DND-41 (cell line): Measurements from ENCODE around the gene PSG2.
"Not testable (repeated sequence)": the region's sequence is repeated elsewhere in the genome, so short reads cannot be mapped to it uniquely, and the experiment has no call there.

Source experiments
- EZH2 ChIP-seq: IDR thresholded peaks from 3 replicates; pipeline ENCODE4 v1.6.1; 2012; ENCODE audit warnings: borderline replicate concordance, low read depth, mild to moderate bottlenecking, moderate library complexity, low read length, inconsistent platforms; ENCODE audit not compliant: severe bottlenecking
- TF ChIP-seq, protein P1 (sequence below): IDR thresholded peaks from 2 replicates; pipeline ENCODE4 v1.5.1; 2012; ENCODE audit warnings: borderline replicate concordance, low read length, moderate library complexity, mild to moderate bottlenecking; ENCODE audit not compliant: poor library complexity, severe bottlenecking; ENCODE audit errors: extremely low read depth

DNA sequence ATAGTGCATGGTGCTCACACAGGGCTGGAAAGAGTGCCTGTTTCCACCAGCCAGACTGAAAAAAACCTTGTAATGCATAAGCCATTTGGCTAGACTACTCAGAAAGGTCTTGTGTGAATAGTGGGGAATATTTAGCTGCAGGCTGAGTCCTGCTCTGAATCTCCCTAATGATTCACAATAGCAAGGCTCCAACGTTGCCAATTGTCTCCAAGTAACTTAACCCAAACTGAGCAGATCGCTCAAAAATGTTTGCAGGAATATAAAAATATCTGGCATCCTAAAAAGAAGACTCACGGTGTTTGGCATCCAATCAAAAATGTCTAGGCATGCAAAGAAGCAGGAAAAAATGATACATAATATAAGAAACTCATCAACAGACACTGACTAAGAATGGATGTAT, 44.8 kb upstream of the PSG2 start:
- TF ChIP-seq, protein P1, sequence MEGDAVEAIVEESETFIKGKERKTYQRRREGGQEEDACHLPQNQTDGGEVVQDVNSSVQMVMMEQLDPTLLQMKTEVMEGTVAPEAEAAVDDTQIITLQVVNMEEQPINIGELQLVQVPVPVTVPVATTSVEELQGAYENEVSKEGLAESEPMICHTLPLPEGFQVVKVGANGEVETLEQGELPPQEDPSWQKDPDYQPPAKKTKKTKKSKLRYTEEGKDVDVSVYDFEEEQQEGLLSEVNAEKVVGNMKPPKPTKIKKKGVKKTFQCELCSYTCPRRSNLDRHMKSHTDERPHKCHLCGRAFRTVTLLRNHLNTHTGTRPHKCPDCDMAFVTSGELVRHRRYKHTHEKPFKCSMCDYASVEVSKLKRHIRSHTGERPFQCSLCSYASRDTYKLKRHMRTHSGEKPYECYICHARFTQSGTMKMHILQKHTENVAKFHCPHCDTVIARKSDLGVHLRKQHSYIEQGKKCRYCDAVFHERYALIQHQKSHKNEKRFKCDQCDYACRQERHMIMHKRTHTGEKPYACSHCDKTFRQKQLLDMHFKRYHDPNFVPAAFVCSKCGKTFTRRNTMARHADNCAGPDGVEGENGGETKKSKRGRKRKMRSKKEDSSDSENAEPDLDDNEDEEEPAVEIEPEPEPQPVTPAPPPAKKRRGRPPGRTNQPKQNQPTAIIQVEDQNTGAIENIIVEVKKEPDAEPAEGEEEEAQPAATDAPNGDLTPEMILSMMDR, result not testable (repeated sequence)
- TF ChIP-seq EZH2, result not testable (repeated sequence)
